Measurements from ENCODE around the gene SLC8A1.

SLC8A1 gene

DNA sequence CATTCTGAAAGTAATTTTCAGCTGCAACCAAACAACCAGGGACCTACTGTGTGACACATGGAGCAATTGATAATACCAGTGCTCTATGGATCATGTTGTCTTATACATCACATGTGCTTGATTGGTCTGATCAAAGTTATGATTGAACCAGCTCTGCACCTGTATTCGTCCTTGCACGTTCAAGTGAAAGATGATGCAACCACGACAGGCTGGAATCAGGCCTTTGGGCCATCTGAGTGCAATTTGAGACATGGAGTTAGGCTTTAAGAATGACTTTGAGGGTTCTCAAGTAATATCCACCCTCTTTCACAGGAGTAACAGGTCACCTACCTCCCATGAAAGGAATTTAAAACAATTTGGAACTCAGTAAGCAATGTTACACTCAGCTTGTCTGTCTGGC, 165.2 kb downstream of the SLC8A1 start:
- Histone ChIP-seq H3K4me1 (peaks cover 0 to 34% (median 7%) of the 10 kb centered on the region in 4 donors), H3K27ac (no peak overlapping the region), H3K4me3 (no peak overlapping the region), H3K9me3 (no peaks in the 10 kb centered on the region), H3K27me3 (no peaks in the 10 kb centered on the region), H3K36me3 (no peaks in the 10 kb centered on the region)
- TF ChIP-seq CTCF (IDR thresholded peaks at IDR 0.05) = no peak
- intact Hi-C loops (cut with DNase I; ENCODE audit: low total_unique reads) = loop anchor here (10.0 kb wide), 1 partner anchor 168 kb away; the partner anchor contains the start of gene SLC8A1
- DNase-seq = no peak

- no peak for TF ChIP-seq CTCF (IDR thresholded peaks at IDR 0.05)
- no peaks in the 10 kb centered on the region for H3K9me3 ChIP-seq
- intact Hi-C loops (cut with DNase I; ENCODE audit: low total_unique reads) = loop anchor here (10.0 kb wide), 1 partner anchor 169 kb away; the partner anchor contains the start of gene SLC8A1
Observed at GRCh38 chr2:40285391-40285790, 166.5 kb downstream of the SLC8A1 start.

DNA sequence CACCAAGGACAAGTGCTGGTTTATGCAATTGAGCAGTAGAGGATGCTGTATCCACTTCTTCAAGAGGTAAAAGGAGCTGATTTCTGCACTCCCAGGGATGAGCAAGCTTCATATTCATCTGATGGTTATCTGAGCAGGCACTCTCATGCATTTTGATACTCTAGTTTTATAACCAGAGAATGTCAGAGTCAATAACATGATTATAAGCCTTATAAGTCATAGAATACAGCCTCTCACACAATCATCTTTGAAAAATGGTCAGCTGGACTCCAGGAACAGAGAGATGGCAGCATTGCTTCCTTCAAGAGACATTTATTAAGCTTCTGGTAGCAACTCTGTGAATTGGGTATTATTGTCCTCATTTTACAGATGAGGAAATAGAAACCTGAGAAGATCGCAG, 167.1 kb downstream of the SLC8A1 start:
- Histone ChIP-seq H3K27ac (peak overlapping the region; percentile 29 to 48), H3K4me1 (peaks cover 0 to 54% (median 19%) of the 10 kb centered on the region in 4 donors), H3K36me3 (no peaks in the 10 kb centered on the region), H3K27me3 (no peaks in the 10 kb centered on the region), H3K9me3 (no peaks in the 10 kb centered on the region), H3K4me3 (no peak overlapping the region)
- no peak for DNase-seq
- peak; percentile 38 to 53 for TF ChIP-seq CTCF (IDR thresholded peaks at IDR 0.05)
- intact Hi-C loops (cut with DNase I; ENCODE audit: low total_unique reads) = loop anchor here (5.0 to 10.0 kb wide), 2 partner anchors 42 to 170 kb away; partner anchors contain the start of gene SLC8A1

More at GRCh38 chr2:40285391-40285790, 166.5 kb downstream of the SLC8A1 start:
- Histone ChIP-seq H3K4me3 (no peak overlapping the region), H3K27me3 (no peaks in the 10 kb centered on the region), H3K36me3 (no peaks in the 10 kb centered on the region), H3K27ac (peak overlapping the region; percentile 29 to 48), H3K4me1 (peaks cover 0 to 48% (median 18%) of the 10 kb centered on the region in 4 donors)
- no peak for DNase-seq

GRCh38 chr2:40283111-40283909, 168.6 kb downstream of the SLC8A1 start:
- Histone ChIP-seq H3K27me3 (no peaks in the 10 kb centered on the region), H3K4me3 (peak overlapping the region; percentile 42 to 49), H3K9me3 (no peaks in the 10 kb centered on the region), H3K27ac (peak overlapping the region; percentile 71 to 77), H3K36me3 (no peaks in the 10 kb centered on the region), H3K4me1 (peaks cover 0 to 69% (median 27%) of the 10 kb centered on the region in 4 donors)
- no peak for DNase-seq
- intact Hi-C loops (cut with DNase I; ENCODE audit: low total_unique reads) = loop anchor here (5.0 to 10.0 kb wide), 2 partner anchors 41 to 171 kb away; partner anchors contain the start of gene SLC8A1
- TF ChIP-seq CTCF (IDR thresholded peaks at IDR 0.05) = no peak

DNA sequence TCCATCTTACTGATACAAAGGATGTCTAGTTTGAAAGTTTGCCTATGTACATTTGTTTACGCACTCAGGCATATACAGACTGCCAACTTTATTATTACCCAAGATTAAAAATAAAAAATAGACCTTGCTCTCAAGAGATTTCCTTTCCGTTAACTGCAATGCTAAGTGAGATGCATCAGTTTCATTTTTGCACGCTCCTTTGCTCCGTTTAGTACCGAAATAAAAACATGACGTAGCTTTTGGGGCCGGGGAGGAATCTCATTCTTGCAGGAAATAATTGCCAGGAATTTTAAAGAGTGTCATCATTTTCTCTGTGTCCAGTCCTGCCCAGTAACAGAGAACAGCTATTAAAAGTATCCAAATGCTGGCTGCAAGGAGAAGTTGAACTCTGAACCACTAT, 169.5 kb downstream of the SLC8A1 start:
- H3K9me3 ChIP-seq = no peaks in the 10 kb centered on the region

More for the DNA sequence above, 169.5 kb downstream of the SLC8A1 start:
- H3K27ac ChIP-seq = peak overlapping the region; percentile 71 to 77
- peak overlapping the region; percentile 42 to 49 for H3K4me3 ChIP-seq
- no peak for TF ChIP-seq CTCF (IDR thresholded peaks at IDR 0.05)
- no peak for DNase-seq
- intact Hi-C loops (cut with DNase I; ENCODE audit: low total_unique reads) = loop anchor here (5.0 to 10.0 kb wide), 2 partner anchors 40 to 172 kb away; partner anchors contain the start of gene SLC8A1
- H3K36me3 ChIP-seq = no peaks in the 10 kb centered on the region
- no peaks in the 10 kb centered on the region for H3K27me3 ChIP-seq
- H3K4me1 ChIP-seq = peaks cover 0 to 70% (median 27%) of the 10 kb centered on the region in 4 donors
